ELF-1 (cell line): Measurements from ENCODE around the gene FLAD1.
"Not testable (repeated sequence)": the region's sequence is repeated elsewhere in the genome, so short reads cannot be mapped to it uniquely, and the experiment has no call there.

ENCODE experiments used
- DNase-seq: peaks from one replicate; pipeline ENCODE4 v3.0.0-alpha.2; 2016; ENCODE audit warnings: low read depth, low spot score

The FLAD1 gene

DNA sequence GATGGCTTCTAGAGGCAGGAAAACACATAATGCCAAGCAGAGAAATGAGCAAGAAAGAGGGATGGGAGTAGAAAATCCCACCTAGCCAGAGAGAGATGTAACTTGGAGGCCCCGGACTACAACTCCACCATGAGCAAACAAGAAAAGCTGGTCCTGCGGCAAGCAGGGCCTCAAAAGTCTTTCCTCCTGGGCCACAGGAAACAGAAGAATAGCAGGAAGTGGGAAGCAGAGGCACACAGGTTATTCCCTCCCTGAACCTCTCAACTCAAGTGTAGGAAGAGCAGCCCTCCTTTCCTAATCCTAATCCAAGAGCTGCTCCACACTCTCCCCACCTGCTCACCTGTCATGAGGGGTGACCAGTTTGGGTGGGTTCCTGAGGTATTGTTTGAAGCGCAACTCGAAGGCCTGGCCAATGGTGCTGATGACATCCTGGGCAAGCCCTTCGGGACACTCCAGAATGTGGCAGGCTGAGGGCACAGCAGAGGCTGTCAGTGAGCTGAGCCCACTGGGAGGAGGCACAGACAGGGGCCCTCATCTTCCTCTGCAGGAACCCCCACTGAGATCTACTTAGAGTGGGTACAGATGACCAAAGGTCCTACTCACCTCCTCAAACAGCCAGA is 15.7 kb upstream of the FLAD1 start:
- DNase-seq = no peak

DNA sequence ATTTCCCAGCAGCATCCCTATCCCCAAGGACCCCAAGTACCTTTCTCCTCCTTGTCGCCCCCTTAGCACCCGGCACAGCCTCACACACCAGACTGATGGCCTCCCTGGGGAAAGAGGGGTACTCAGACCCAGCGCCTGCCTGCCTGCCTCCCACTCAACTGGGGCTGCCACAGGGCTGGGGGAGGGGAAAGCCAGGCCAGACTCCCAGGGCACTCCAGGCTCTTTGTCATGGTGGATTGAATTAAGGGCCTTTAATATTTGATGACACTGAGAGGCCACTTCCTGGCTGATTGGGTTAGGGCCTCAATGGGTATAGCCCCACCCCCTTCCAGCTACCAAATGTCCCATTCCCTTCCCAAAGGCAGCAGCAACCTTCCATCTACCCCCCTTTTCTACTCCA is 14.4 kb upstream of the FLAD1 start:
- no peak for DNase-seq

DNA sequence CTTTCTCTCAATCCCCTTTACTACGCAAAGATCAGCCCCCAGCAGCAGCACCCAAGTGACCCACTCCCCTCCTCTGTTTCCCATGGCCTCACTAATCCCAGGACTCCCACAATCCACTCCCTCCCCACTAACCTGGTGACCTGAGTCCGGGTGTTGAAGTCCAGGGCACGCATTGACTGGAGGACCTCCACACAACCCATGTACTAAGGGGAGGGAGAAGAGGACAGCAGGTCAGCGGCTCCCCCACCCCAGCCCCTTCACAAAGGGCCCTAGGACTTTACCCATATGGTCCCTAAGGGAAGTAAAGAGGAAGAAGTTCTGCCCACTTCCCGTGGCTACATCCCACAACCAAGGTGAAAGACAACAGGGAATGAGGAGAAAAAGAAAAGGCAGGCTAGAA is 13.9 kb upstream of the FLAD1 start:
- no peak for DNase-seq

DNA sequence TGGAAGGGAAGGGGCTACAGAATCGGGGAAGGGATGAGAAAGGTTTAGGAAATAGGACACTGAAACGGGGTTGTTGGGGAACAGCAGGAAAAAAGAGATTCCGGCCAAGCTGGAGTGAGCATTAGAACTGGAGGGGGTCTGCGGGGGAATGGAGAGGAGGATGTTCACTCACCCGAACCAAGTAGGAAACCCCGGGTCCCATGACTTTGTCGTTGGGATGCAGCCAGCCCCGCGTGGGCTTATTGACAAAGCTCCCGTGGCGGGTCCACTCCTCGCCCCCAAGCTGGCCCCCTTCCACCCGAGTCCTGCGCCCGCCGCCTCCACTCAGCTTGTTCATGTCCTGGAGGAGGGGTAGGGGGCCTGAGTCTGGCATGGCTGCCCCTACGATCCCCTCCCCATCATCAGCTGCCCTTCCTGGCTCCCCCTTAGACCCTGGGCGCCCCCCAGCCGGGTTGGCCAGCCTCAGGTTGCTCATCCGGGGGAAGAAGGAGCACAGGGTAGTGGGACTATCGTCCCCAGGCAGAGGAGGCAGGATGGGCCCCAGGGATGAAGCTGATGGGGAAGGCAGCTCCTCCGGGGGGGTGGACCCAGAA is 13.2 kb upstream of the FLAD1 start:
- DNase-seq = no peak

DNA sequence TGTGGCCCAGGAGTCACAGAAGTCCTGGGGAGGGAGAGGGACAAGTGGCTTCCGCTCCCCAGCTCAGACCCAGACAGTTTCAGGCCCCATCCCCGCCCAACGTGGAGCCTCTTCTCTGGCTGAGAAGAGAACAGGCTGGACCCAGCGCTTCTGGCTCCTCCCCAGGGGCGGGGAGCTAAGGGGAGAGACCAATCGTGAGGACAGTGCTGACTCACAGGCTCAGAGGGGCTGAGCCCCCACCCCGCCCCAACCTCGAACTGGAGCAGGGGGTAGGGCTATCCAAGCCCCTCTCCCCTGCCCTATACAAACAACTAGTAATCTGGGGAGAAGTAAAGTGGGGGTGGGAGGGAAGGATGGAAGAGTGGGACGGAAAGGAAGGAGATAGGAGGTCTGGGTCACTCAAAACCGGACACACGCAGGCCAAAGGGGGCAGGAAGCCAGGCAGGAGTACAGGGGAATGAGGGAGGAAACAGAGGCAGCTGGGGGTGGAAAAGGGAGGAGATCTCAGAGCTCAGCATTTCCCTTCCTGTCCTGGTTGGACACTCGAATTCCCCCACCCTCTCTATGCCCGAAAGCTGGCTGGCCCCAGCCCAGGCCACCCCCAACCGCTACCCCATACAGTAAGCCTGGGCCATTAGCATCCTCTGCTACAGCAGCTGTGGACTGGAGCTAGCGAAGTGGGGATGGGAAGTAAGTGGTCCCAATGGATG is 12.4 kb upstream of the FLAD1 start, which contains the start of gene SHC1:
TSS of gene SHC1 (minus strand) at position 117 of the 710 bp plus-strand sequence. CDS start 221 bp downstream, outside the sequence.
- DNase-seq = peak; percentile 95

DNA sequence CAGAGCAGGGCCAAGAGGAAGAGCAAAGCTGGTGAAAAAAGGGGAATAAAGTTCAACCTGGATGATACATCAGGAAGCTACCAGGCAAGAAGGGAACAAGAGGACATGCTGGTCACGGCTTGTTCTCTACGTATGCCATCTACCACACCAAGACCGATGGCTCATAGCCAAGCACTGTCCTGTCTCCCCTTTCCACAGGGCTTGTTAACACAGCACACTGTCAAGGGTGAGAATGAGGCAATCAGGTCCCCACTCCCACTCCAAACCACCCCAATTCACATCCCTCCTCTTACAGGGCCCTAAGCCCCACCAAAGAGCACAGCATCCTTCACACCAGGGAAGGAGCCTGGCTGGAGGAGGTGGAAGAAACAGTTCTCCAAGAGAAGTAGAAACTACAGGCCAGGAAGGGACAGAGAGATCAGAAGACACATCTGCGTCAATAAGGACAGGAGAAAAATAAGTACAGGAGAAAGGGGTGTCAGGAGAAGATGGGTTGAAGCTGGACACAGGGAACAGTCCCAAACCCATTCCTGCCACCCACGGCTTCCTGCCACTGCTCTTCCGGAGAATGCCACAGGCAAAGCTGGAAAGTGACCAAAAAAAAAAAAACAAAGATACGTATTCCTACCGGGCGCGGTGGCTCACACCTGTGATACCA is 11.7 kb upstream of the FLAD1 start:
- no peak for DNase-seq

DNA sequence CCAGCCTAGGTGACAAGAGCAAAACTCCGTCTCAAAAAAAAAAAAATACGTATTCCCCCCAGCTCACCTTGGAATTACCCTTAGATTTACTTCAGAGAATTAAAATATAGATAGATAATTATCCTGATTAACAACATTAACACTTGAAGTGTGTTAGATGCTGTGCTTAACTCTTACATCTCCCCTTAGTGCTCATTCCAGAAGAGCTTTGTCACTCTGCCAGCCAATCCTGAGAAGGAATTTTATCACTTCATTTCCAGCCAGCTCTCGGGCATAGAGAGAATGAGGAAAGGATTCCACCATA is 11.0 kb upstream of the FLAD1 start:
- no peak for DNase-seq

DNA sequence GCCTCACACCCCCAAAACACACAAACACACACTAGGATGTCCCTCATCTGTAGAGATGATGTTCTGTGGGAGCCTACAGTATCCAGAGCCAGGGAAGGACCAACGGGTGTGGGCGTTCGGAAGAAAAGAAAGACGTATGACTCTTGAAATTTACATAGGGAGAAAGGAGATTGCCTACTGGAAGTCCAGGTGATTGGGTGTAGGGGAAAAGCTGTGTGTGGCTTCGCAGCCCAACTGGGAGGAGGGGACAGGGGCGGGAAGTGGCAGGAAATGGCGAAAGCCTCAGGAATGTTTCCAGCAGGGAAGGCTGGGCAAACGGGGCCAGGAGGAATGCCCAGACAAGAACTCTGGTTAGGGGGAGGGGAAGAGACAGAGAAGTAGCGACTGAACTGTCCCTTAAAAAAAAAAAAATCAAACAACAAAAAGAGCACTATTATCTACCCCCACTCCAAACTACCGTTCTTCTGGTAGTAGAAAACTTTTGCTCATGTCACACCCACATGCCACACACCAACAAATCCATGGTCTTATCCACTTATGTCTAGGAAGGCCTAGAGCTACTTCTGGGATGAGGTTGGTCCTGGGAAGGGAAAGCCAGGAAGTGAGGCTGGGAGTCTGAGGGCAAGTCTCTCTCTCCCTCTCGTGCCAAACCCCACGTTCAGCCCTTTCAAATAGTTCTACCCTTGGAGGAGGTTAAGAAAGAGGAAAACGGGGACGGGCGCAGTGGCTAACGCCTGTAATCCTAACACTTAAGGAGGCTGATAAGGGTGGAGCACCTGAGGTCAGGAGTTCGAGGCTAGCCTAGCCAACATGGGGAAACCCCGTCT is 10.4 kb upstream of the FLAD1 start:
- peak; percentile 97 for DNase-seq

DNA sequence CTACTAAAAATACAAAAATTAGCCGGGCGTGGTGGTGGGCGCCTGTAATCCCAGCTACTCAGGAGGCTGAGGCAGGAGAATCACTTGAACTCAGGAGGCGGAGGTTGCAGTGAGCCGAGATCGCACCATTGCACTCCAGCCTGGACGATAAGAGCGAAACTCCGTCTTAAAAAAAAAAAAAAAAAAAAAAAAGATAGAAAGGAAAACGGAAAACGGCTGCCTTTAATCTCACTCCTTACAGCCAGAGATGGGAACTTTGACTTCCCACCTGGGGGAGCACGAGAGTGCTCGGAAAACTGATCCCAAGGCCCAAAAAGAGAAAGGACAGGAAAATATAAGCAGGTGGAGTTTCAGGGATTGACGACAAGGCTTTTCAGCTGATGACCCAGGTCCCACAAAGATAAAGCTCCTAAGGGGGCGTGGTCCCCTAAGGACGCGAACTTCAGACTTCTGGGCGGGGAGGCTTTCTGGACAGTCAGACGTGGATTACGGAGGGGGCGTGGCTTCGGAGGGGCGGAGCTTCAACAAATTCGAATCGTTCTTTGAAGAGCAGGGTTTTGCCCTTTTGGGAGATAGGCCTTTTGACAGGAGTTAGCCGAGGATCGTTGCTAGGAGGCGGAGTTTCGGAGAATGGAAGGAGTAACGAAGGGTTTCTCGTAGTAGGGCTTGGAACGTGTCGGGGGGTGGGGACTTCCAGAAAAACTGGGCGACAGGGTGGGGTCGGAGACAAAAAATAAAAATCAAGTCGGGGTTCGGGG is 9.6 kb upstream of the FLAD1 start:
- DNase-seq = peak; percentile 99

DNA sequence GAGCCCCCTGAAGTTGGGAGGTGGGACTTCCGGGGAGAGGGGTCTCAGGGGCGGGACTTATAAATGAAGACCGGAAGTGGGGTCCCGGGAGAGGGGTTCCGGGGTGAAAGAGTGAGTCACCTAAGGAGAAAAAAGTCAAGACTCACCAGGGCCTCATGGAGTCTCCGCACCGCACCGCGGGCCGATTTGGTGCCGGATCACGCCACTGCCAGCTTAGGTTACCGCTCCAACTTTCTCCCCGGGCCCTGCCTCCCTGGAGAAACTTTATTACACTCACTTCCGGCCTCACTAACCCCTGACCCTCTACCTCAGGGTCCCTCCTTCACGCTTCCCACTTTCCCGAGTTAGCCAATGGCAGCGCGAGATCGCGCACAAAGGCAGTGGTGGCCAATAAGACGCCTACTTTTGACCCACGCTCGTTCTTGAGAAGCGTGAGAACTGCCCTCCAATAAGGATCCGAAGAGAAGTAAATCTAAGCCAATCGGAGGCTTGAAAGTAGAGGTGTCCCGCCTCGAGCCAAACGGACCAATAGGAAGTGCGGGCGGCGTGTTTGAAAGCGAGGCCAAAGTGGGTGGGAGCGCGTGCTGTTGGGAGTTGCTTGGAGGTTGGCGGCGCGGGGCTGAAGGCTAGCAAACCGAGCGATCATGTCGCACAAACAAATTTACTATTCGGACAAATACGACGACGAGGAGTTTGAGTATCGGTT is 8.9 kb upstream of the FLAD1 start, which contains the start of gene CKS1B:
TSS of gene CKS1B (plus strand) at position 580 of the 706 bp plus-strand sequence. CDS start at position 645, 65 bp downstream.
- peak; percentile 100 for DNase-seq

DNA sequence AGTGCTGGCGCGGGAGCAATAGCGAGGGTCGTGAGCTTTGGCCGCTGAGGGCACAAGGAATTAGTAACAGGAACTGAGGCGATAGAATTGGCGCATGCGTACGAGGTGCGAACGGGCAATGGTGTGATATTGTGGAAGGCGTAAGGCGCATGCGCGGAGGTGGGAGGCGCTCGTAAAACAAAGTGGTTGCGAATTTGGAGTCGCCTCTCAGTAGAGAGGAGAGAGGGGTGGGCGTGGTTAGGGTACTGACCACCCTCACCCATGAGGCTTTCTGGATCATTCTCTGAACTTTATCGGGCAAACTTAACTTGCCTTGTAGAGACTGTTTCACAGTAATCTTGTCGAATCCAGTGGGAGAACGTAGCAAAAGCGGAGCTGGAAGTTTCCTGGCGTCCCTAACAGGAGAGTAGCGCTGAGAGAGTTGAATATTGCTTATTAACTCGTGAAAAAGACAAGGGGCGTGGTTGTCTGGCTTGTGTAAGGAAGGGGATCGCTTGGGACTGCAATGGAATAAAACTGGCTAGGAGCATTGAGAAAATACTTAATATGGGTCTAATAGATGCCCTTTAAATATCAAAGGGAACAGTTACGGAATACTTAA is 8.2 kb upstream of the FLAD1 start:
- DNase-seq = peak; percentile 98

DNA sequence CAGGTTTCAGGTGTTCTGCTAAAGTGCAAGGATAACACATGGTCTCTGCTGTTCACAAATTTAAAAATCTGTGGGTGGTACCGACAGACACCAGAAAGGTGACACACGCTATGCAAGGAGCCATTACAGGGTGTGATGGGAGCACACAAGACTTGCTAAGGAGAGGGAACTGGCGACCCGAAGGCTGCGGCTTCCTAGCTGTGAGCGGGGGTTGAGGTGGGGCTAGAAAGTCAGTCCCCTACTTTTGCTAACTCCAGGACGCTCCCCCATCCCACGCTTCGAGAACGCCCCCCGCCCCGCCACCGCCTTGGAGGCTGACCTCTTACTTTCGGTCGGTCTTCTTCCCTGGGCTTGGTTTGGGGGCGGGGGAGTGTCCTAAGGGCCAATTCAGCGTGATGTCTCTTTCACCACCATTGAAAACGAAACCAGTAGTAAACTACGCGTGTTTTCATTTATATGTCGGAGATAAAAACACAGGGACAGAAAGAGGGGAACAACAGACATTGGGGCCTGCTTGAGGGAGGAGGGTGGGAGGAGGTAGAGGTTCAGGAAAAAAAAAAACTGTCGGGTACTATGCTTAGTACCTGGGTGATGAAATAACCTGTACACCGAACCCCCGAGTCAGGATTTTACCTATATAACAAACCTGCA is 7.6 kb upstream of the FLAD1 start:
- peak; percentile 53 for DNase-seq

DNA sequence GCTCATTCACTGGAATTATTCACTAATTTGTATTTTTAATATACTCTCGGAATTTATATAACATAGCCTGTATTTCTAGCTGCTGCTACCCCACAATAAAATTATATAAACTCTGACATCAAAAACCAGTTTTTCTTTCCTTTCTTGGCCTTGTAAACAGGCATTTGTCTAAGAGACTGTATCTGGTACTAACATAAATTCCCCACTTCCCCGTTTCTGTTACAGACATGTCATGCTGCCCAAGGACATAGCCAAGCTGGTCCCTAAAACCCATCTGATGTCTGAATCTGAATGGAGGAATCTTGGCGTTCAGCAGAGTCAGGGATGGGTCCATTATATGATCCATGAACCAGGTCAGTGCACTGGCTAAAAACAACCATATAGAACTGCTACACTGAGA is 5.4 kb upstream of the FLAD1 start:
- not testable (repeated sequence) for DNase-seq

DNA sequence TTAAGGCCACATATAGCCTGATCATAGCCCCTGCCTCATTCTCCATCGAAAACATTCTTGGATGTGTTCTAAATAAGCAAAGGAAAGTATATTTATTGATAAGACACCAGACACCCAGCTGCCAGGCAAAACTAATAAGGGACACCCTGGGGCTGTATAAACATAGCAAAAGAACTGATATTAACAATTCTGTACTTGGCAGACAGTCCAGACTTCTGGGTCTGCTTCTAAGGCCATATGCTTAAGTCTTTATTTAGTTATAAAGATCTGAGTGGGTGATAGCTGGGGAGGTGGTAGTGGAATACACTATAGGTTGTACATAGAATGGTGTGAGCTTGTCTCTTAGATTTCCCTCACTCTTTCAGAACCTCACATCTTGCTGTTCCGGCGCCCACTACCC is 4.8 kb upstream of the FLAD1 start:
- no peak for DNase-seq

DNA sequence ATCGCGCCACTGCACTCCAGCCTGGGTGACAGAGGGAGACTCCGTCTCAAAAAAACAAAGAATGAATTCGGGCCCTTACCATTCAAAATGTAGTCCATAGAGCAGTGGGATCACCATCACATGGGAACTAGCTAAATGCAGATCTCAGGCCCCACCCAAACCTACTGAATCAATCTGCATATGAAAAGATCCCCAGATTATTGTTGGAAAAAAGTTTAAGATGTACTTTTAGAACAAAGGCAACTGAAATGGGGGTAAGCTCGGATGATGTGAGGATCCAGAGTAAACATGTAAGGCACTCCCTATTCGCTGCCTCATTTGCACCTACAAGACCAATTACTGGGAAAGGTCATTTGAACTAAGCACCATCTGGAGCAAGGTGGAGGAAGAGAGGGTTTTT is 803 bp upstream of the FLAD1 start:
- DNase-seq = peak; percentile 58

DNA sequence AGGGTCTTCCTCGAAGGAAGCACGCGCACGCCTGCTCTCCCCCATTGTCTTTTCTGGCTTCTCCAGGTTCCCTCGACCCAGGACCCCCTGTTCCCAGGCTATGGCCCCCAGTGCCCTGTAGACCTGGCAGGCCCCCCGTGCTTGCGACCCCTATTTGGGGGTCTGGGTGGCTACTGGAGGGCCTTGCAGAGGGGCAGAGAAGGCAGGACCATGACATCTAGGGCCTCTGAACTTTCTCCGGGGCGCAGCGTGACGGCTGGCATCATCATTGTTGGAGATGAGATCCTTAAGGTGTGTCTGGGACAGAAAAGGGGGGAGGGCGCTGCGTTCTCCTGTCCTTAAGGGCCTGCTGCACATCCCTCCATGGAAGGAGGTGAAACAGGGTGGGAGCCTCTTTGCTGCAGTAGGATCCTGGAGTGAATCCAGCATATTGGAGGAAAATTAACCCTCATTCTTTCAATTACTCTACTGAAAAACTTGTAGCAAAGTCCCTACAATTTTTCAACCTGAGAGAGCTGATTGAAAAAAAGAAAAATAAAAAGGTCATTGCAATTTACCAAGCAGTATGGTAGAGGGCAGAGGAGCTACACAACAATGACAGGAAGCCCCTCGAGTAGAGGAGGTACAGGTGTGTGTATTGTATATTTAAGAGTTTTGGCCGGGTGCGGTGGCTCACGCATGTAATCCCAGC is 777 bp downstream of the FLAD1 start:
- DNase-seq = peak; percentile 30

DNA sequence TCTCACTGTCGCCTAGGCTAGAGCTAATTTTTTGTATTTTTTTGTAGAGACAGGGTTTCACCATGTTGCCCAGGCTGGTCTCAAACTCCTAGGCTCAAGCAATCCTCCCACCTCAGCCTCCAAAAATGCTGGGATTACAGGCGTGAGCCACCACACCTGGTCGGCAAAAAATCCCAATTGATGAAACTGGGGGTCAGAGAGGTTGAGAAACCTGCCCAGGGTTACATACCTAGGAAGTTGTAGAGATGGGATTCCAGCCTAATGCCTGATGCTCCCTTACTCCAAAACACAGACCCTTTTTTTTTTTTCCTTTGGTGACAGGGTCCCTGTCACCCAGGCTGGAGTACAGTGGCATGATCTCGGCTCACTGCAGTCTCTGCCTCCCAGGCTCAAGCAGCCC is 3.6 kb downstream of the FLAD1 start:
- DNase-seq = not testable (repeated sequence)

DNA sequence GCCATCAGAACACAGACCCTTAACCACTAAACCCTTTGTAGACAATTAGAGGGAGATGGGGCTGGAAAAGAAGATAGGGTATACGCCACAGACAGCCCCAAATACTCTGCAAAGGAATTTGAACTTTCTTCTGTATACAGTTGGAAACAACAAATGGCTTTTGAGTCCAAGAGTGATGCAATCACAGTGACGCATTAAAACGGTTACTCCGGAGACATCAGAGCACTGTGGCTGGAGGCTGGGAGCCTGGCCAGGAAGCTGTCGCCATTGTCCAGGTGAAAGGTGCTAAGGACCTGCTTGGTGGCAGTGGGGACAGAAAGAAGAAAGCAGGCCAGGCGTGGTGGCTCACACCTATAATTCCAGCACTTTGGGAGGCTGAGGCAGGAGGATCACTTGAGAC is 4.2 kb downstream of the FLAD1 start:
- no peak for DNase-seq
